OCI-LY7 (cell line): Measurements from ENCODE around the gene LRRC8E. TPM values are rescaled to one million over a fixed set of nuclear protein-coding genes. Genes with fewer than 3 reads are reported as not detected.

Experiments
- BruUV-seq: library from RNA; stranded (reverse); fragments of 400-500 nt; replicated peaks from 2 replicates; lab custom pipeline; 2021; lab: Mats Ljungman, UMichigan
- CTCF ChIA-PET: fragments of 300-600 bp; sonication (Branson Sonifier 250); formaldehyde crosslinking; loops from one replicate; lab custom pipeline; 2022; ENCODE audit warnings: antibody characterized with exemption; ENCODE audit not compliant: unreplicated experiment; lab: Charles Lee
- POLR2A ChIA-PET: fragments of 300-600 bp; sonication (Branson Sonifier 250); formaldehyde crosslinking; loops from one replicate; lab custom pipeline; 2022; ENCODE audit warnings: antibody characterized with exemption; lab: Charles Lee
- DNase-seq: peaks from one replicate; pipeline ENCODE4 v3.0.0-alpha.2; 2015; ENCODE audit warnings: low spot score
- H2AFZ ChIP-seq: fragments of 200-600 bp; sonication (generic), shearing (Covaris generic); 2 replicates; pipeline ENCODE4 v1.6.1; 2014; ENCODE audit warnings: mild to moderate bottlenecking, antibody characterized with exemption, low read length, moderate library complexity
- H3K27ac ChIP-seq: fragments of 200-600 bp; sonication (generic); 2 replicates; pipeline ENCODE4 v1.5.1; 2014; ENCODE audit warnings: mixed run types, low read depth, mild to moderate bottlenecking, moderate library complexity, low read length, inconsistent platforms; ENCODE audit not compliant: poor library complexity, severe bottlenecking
- H3K36me3 ChIP-seq: fragments of 200-600 bp; sonication (generic); 2 replicates; pipeline ENCODE4 v1.6.1; 2014; ENCODE audit warnings: mild to moderate bottlenecking, antibody characterized with exemption, low read length, moderate library complexity, mixed read lengths; ENCODE audit not compliant: insufficient read depth
- H3K4me1 ChIP-seq: fragments of 200-600 bp; sonication (generic); 2 replicates; pipeline ENCODE4 v1.5.1; 2014; ENCODE audit warnings: mild to moderate bottlenecking, low read length; ENCODE audit not compliant: insufficient read depth, poor library complexity, severe bottlenecking
- H3K4me2 ChIP-seq: fragments of 200-600 bp; sonication (generic); 2 replicates; pipeline ENCODE4 v1.6.1; 2014; ENCODE audit warnings: mild to moderate bottlenecking, low read length
- H3K4me3 ChIP-seq: fragments of 200-600 bp; sonication (generic); 2 replicates; pipeline ENCODE4 v1.5.1; 2014; ENCODE audit warnings: mild to moderate bottlenecking, low read depth, low read length; ENCODE audit not compliant: poor library complexity, severe bottlenecking
- H3K79me2 ChIP-seq: fragments of 200-600 bp; sonication (generic); 2 replicates; pipeline ENCODE4 v1.6.1; 2016; ENCODE audit warnings: low read depth, mild to moderate bottlenecking, low read length, moderate library complexity, mixed read lengths; ENCODE audit not compliant: insufficient read depth
- H3K9me2 ChIP-seq: fragments of 200-600 bp; sonication (generic); 2 replicates; pipeline ENCODE4 v1.6.1; 2016; ENCODE audit warnings: mild to moderate bottlenecking, low read length, mixed read lengths; ENCODE audit not compliant: insufficient read depth
- H3K9me3 ChIP-seq: fragments of 200-600 bp; sonication (generic); 2 replicates; pipeline ENCODE4 v1.6.1; 2014; ENCODE audit warnings: mild to moderate bottlenecking, mixed run types, low read length, mixed read lengths
- H4K20me1 ChIP-seq: fragments of 200-600 bp; sonication (generic); 2 replicates; pipeline ENCODE4 v1.6.1; 2014; ENCODE audit warnings: mild to moderate bottlenecking, antibody characterized with exemption, low read length, moderate library complexity, mixed read lengths; ENCODE audit not compliant: insufficient read depth
- EZH2phosphoT487 ChIP-seq: fragments of 200-600 bp; sonication (generic); IDR thresholded peaks from 2 replicates; pipeline ENCODE4 v1.6.1; 2018; ENCODE audit warnings: low read depth, borderline replicate concordance, mild to moderate bottlenecking, mixed run types, antibody characterized with exemption, low read length, moderate library complexity, mixed read lengths
- intact Hi-C: fragments of 100-400 bp; cut with micrococcal nuclease; formaldehyde crosslinking; loops from one replicate; pipeline ENCODE4 v1.10.0; 2022; ENCODE audit not compliant: unreplicated experiment
- total RNA-seq, 2 experiments: library from RNA; depleted of rRNA in 1 of 2; stranded (reverse); fragments of >200 nt in 1 of 2; shearing (Covaris generic) in 1 of 2; gene quantifications; 2 replicates each; pipeline ENCODE4 v1.2.3, GENCODE V29; 2014 to 2022
- TF ChIP-seq, protein P1 (sequence below): fragments of 200-600 bp; sonication (generic); conservative IDR thresholded peaks from 2 replicates; pipeline ENCODE4 v1.5.1; 2014; ENCODE audit warnings: mild to moderate bottlenecking, antibody characterized with exemption, low read length, moderate library complexity, mixed read lengths

LRRC8E gene
- total RNA-seq, 2 experiments from 2014 or later = not detected

DNA sequence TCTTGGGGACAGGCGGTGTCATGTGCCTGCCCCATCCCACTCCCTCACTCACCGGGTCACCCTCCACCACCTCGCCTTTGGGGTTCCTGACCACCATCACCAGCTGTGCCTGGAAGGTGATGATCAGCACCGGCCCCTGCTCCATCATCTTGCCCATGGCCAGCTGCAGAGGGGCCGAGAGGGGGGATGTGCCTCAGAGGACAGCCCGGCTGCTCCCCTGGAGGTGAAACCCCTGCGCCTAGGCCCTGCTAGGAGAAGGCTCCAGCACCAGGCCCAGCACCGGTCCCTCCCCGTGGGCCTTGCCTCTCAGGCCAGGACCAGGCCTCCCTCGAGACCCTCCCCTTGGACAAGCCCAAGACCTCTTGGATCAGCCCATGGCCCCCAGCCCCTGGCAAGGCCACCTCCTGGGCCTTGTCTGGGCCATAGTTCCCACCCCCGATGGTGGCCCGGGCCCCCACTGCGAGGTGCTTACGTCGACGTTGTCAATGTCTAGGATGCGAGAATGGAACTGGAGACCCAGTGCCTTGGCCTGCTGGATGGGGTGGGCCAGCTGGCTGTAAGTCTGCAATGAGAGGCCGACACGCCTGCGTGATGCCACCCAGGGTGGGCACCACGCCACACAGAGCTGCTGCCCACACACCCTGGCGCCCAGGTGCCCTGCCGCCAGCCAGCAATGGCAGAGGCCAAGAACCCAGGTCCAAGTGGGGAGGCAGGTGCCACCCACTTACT is 39.5 kb downstream of the LRRC8E start:
- POLR2A ChIA-PET = no interaction called here

DNA sequence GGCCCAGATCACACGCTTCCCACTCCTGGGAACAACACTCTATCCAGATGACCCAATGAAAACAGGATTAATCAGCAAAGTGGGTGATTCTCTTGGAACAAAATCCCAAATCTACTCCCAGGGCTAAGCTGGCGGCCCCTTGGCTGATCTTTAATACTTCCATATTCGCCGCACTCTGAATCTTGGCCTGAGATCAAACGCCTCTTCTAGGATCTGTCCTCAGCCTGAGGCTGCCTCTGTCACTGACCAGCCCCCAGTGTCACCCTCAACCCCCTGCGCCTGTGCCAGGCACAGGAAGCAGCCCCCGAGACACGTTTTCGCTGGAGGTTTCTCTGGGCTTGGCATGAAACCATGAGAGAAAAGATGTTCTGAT is 40.0 kb downstream of the LRRC8E start:
- intact Hi-C loops = no loop called here
- no peaks in the 10 kb centered on the region for H3K9me2 ChIP-seq
- H3K27ac ChIP-seq = no peak overlapping the region
- no peak overlapping the region for H3K4me3 ChIP-seq
- ChIA-PET POLR2A (interaction anchor here (0.7 kb wide), 1 partner anchor 671 kb away, joined by 5 read pairs; no protein-coding TSS in a partner anchor), CTCF (no interaction called here)
- no peak for TF ChIP-seq EZH2phosphoT487
- TF ChIP-seq, protein P1, sequence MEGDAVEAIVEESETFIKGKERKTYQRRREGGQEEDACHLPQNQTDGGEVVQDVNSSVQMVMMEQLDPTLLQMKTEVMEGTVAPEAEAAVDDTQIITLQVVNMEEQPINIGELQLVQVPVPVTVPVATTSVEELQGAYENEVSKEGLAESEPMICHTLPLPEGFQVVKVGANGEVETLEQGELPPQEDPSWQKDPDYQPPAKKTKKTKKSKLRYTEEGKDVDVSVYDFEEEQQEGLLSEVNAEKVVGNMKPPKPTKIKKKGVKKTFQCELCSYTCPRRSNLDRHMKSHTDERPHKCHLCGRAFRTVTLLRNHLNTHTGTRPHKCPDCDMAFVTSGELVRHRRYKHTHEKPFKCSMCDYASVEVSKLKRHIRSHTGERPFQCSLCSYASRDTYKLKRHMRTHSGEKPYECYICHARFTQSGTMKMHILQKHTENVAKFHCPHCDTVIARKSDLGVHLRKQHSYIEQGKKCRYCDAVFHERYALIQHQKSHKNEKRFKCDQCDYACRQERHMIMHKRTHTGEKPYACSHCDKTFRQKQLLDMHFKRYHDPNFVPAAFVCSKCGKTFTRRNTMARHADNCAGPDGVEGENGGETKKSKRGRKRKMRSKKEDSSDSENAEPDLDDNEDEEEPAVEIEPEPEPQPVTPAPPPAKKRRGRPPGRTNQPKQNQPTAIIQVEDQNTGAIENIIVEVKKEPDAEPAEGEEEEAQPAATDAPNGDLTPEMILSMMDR = no peak
- no peaks in the 10 kb centered on the region for H4K20me1 ChIP-seq
- no peaks in the 10 kb centered on the region for H3K9me3 ChIP-seq
- no peak overlapping the region for H2AFZ ChIP-seq
- DNase-seq = no peak
- peaks cover 42% of the 10 kb centered on the region for H3K36me3 ChIP-seq
- H3K4me1 ChIP-seq = peaks cover 5% of the 10 kb centered on the region
- no peak overlapping the region for H3K4me2 ChIP-seq
- H3K79me2 ChIP-seq = no peaks in the 10 kb centered on the region
- no TSS peak for BruUV-seq

More for the DNA sequence above, 39.5 kb downstream of the LRRC8E start:
- H3K4me1 ChIP-seq = peaks cover 5% of the 10 kb centered on the region
- no peak for DNase-seq
- H3K4me2 ChIP-seq = no peak overlapping the region
- peaks cover 37% of the 10 kb centered on the region for H3K36me3 ChIP-seq
- no peaks in the 10 kb centered on the region for H3K9me2 ChIP-seq
- CTCF ChIA-PET = no interaction called here
- no peak overlapping the region for H2AFZ ChIP-seq
- no peak overlapping the region for H3K4me3 ChIP-seq
- intact Hi-C loops = no loop called here
- H3K27ac ChIP-seq = no peak overlapping the region
- no peaks in the 10 kb centered on the region for H3K79me2 ChIP-seq
- H3K9me3 ChIP-seq = no peaks in the 10 kb centered on the region
- no peaks in the 10 kb centered on the region for H4K20me1 ChIP-seq
- TF ChIP-seq, protein P1 = no peak
- no peak for TF ChIP-seq EZH2phosphoT487
- BruUV-seq = no TSS peak
